ENCODE measurements around the gene RPS6KB2.

The RPS6KB2 gene

DNA sequence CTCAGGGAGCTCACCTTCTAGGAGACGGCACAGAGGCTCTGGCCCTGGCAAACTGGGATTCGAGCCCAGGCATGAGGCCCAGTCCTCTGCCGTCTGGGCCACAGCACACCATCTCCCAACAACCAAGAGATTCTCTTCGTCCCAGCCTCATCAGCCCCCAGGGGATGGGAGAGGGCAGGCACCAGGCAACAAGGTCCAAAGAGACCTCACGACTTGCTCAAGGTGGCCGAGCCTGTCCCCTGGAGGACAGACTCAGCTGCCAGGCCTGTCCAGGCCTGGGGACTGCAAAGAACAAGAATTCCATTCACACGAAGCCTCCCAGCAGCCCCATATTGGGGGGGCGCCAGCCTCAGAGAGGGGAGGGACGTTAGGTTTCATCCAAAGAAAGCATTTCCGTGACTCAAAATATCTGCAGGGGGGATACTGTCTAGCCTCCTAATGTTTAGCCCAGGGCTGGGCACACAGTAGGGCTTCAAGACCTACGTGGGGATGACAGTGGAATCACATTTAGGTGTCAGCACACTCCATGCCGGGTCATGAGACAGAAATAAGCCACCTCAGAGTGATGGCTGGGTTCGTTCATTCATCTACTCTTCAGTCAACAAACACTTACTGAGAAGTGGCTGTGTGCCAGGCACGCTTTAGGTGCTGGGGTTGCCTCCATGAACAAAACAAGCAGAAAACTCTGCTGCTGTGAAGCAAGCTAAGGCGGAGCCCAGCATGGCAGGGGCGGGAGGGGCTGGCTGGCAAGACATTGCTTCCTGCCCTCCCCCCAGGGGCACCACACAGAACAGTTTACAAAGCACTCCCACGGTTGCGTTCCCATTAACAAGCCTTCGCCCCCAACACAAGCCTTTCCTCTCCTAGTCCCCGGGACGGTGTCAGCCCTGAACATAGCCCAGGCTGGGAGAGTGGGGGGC lies 11.6 kb upstream of the RPS6KB2 start:
- Histone ChIP-seq H3K36me3 (no peaks in the 10 kb centered on the region), H3K27ac (no peak overlapping the region), H3K4me3 (ENCODE audit: low read depth, low read length) (no peak overlapping the region), H3K9me3 (ENCODE audit: severe bottlenecking) (no peaks in the 10 kb centered on the region), H3K27me3 (ENCODE audit: insufficient read depth, low read depth, severe bottlenecking) (no peaks in the 10 kb centered on the region)
- no peak for DNase-seq
- TF ChIP-seq, protein P1, sequence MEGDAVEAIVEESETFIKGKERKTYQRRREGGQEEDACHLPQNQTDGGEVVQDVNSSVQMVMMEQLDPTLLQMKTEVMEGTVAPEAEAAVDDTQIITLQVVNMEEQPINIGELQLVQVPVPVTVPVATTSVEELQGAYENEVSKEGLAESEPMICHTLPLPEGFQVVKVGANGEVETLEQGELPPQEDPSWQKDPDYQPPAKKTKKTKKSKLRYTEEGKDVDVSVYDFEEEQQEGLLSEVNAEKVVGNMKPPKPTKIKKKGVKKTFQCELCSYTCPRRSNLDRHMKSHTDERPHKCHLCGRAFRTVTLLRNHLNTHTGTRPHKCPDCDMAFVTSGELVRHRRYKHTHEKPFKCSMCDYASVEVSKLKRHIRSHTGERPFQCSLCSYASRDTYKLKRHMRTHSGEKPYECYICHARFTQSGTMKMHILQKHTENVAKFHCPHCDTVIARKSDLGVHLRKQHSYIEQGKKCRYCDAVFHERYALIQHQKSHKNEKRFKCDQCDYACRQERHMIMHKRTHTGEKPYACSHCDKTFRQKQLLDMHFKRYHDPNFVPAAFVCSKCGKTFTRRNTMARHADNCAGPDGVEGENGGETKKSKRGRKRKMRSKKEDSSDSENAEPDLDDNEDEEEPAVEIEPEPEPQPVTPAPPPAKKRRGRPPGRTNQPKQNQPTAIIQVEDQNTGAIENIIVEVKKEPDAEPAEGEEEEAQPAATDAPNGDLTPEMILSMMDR (IDR thresholded peaks at IDR 0.05; ENCODE audit: low read depth, low read length): no peak

DNA sequence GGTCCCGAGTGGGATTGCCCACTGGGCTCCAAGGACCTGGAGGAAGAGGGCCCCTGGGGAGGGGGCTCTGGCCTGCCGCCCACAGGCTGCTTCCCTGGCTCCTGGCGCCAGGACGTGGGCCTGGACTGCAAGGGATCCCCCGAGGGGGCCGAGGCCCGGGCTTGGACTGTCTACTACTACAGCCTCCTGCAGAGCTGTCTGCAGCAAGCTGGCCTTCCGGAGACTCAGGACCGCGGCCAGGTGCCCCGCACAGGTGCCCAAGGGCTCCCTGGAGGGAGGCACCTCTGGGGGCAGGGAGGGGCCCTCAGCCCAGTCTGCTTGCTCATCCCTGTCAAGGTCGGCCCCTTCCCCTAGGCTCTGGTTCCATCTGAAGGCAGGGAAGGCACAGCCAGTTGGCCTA lies 10.9 kb upstream of the RPS6KB2 start:
- Histone ChIP-seq H3K27me3 (ENCODE audit: insufficient read depth, low read depth, severe bottlenecking) (no peaks in the 10 kb centered on the region), H3K36me3 (no peaks in the 10 kb centered on the region), H3K9me3 (ENCODE audit: severe bottlenecking) (no peaks in the 10 kb centered on the region), H3K27ac (no peak overlapping the region), H3K4me3 (ENCODE audit: low read depth, low read length) (no peak overlapping the region)
- DNase-seq: no peak
- TF ChIP-seq, protein P1 (IDR thresholded peaks at IDR 0.05; ENCODE audit: low read depth, low read length): no peak

DNA sequence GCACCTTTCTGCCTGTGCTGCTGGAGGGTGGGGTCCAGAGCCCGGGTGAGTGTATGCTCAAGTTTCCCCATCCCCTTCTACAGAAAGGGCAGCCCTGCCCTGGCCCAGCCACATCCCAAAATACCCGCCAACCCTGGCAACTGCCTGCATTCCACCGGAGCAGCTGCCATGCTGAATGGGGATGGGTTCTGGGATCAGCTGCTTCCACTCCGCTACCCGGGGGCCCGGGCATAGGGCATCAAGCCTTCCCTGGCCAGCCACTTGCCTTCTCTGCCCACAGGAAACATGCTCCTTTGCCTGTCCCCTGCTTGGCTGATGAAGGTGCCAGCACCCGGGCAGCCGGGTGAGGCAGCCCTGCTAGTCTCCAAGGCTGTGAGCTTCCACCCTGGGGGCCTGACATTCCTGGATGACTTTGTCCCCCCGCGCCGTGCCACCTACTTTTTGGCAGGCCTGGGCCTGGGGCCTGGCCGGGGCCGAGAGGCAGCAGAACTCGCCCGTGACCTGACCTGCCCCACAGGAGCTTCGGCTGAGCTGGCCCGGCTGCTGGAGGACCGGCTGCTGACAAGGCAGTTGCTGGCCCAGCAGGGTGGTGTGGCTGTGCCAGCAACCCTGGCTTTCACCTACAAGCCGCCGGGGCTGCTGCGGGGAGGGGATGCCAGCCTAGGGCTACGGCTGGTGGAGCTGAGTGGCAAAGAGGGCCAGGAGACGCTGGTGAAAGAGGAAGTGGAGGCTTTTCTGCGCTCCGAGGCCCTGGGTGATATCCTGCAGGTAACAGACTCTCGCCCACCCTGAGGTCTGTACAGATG lies 9.6 kb upstream of the RPS6KB2 start:
- no peak overlapping the region for H3K27ac ChIP-seq
- no peaks in the 10 kb centered on the region for H3K27me3 ChIP-seq (ENCODE audit: insufficient read depth, low read depth, severe bottlenecking)
- H3K36me3 ChIP-seq: no peaks in the 10 kb centered on the region
- TF ChIP-seq, protein P1 (IDR thresholded peaks at IDR 0.05; ENCODE audit: low read depth, low read length): no peak
- H3K4me3 ChIP-seq (ENCODE audit: low read depth, low read length): no peak overlapping the region
- no peaks in the 10 kb centered on the region for H3K9me3 ChIP-seq (ENCODE audit: severe bottlenecking)
- DNase-seq: no peak

DNA sequence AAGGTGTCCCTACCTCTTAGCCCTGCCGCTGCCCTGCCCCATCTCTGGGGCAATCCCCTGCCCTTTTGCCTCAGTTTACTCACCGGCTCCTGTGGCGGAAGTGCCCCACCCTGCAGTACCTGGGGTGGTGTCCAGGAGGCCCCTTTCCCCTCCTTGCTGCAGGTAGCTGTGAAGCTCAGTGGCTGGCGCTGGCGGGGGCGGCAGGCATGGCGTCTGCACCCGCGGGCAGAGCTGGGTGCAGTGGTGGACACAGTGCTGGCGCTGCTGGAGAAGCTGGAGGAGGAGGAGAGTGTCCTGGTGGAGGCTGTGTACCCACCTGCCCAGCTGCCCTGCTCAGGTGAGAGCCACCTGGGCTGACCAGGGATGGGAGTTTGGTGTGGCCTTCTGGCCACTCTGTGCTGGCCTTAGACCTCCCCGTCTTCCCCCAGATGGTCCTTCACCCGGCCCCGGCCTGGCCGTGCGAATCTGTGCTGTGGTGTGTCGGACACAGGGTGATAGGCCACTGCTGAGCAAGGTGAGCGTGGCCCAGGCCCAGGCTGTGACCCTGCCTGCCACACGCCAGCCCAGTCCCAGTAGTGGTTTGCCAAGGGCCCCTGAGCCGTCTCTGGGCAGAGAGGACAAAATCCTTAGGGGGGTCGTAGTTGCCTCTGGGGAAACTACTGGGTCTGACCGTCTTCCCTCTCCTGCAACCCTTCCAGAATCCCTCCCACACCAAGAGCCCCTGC lies 8.8 kb upstream of the RPS6KB2 start:
- TF ChIP-seq, protein P1 (IDR thresholded peaks at IDR 0.05; ENCODE audit: low read depth, low read length): no peak

DNA sequence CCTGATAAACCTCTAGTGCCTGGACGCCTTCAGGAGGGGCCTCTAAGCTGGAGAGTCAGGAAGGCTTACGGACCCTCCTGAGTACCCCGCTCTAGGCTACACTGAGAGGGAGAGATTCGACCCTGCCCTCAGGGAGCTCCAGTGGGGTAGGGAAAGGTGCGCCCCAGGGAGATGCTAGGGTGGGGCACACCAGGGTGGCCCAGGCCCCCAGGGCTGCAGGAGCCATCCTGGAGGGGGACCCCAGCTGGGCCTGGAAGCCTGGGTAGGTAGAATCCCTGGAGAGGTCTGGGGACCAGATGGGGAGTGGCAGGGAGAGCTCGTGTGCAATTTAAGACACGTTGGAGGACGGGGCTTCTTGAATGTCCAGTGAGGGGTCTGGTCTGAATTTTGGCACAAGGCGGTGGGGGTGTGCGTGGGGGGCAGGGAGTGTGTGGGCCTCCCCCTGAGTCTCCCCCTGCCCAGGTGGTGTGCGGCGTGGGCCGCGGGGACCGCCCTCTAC lies 8.1 kb upstream of the RPS6KB2 start:
- Histone ChIP-seq H3K36me3 (no peaks in the 10 kb centered on the region), H3K27me3 (ENCODE audit: insufficient read depth, low read depth, severe bottlenecking) (no peaks in the 10 kb centered on the region), H3K27ac (peak overlapping the region; percentile 65), H3K4me3 (ENCODE audit: low read depth, low read length) (peak overlapping the region; percentile 26), H3K9me3 (ENCODE audit: severe bottlenecking) (no peaks in the 10 kb centered on the region)
- DNase-seq: no peak
- TF ChIP-seq, protein P1 (IDR thresholded peaks at IDR 0.05; ENCODE audit: low read depth, low read length): no peak

More for the DNA sequence above, 8.8 kb upstream of the RPS6KB2 start:
- H3K27ac ChIP-seq: no peak overlapping the region; the same call in 1 of the 2 replicates
- H3K4me3 ChIP-seq (ENCODE audit: low read depth, low read length): no peak overlapping the region
- no peaks in the 10 kb centered on the region for H3K36me3 ChIP-seq
- no peaks in the 10 kb centered on the region for H3K27me3 ChIP-seq (ENCODE audit: insufficient read depth, low read depth, severe bottlenecking)
- H3K9me3 ChIP-seq (ENCODE audit: severe bottlenecking): no peaks in the 10 kb centered on the region
- no peak for DNase-seq

Data from WERI-Rb-1 (cell line).